ENCODE results near the gene GRIPAP1. TPM values are rescaled to one million over a fixed set of nuclear protein-coding genes. Genes with fewer than 3 reads are reported as not detected.

GRIPAP1 gene
- total RNA-seq, 1 donor from 2014 or later, result 15.0 TPM

GRCh38 chrX:49041744-49042580 lies 39.9 kb upstream of the GRIPAP1 start:
- no peak for DNase-seq (ENCODE audit: low spot score in 2 of 2)
- peak overlapping the region; percentile 95 to 98 for H3K27ac ChIP-seq
- H3K4me1 ChIP-seq, result peaks cover 0 to 3% of the 10 kb centered on the region in 2 donors
- intact Hi-C loops (cut with DNase I), result loop anchor here (2.0 to 5.0 kb wide), 5 partner anchors 31 to 240 kb away; partner anchors contain the start of genes HDAC6, PQBP1, PRICKLE3 and TIMM17B
- peak overlapping the region; percentile 68 to 73 for H3K4me3 ChIP-seq
- H3K9me3 ChIP-seq, result no peaks in the 10 kb centered on the region
- no peak for TF ChIP-seq CTCF (IDR thresholded peaks at IDR 0.05)
- no peaks in the 10 kb centered on the region for H3K27me3 ChIP-seq
- H3K36me3 ChIP-seq, result peaks cover 20 to 21% of the 10 kb centered on the region in 2 donors

- intact Hi-C loops (cut with DNase I), result loop anchor here (1.0 to 5.0 kb wide), 5 partner anchors 39 to 238 kb away; partner anchors contain the start of genes HDAC6, PQBP1, PRICKLE3 and TIMM17B
- no peaks in the 10 kb centered on the region for H3K27me3 ChIP-seq
- no peaks in the 10 kb centered on the region for H3K9me3 ChIP-seq
- peaks cover 0 to 3% of the 10 kb centered on the region in 2 donors for H3K4me1 ChIP-seq
- no peak for TF ChIP-seq CTCF (IDR thresholded peaks at IDR 0.05)
- H3K27ac ChIP-seq, result peak overlapping the region; percentile 95 to 98
- peak overlapping the region; percentile 68 to 73 for H3K4me3 ChIP-seq
- H3K36me3 ChIP-seq, result peaks cover 20 to 33% of the 10 kb centered on the region in 2 donors
- no peak for DNase-seq (ENCODE audit: low spot score in 2 of 2)
These were observed 38.4 kb upstream of the GRIPAP1 start for GRCh38 chrX:49040376-49040955.

- peak; percentile 51 to 88 for DNase-seq (ENCODE audit: low spot score in 2 of 2)
- H3K27ac ChIP-seq, result peak overlapping the region; percentile 95 to 98
- intact Hi-C loops (cut with DNase I), result loop anchor here (1.0 to 5.0 kb wide), 5 partner anchors 40 to 237 kb away; partner anchors contain the start of genes HDAC6, PQBP1, PRICKLE3 and TIMM17B
These were observed 37.7 kb upstream of the GRIPAP1 start for GRCh38 chrX:49039598-49040375.

GRCh38 chrX:49037883-49038475 lies 35.9 kb upstream of the GRIPAP1 start:
- Histone ChIP-seq H3K9me3 (no peaks in the 10 kb centered on the region), H3K27me3 (no peaks in the 10 kb centered on the region), H3K4me1 (peaks cover 0 to 3% of the 10 kb centered on the region in 2 donors), H3K4me3 (no peak overlapping the region), H3K27ac (peak overlapping the region in 1 of 2 donors; percentile 98), H3K36me3 (peaks cover 33 to 51% of the 10 kb centered on the region in 2 donors)
- intact Hi-C loops (cut with DNase I), result no loop called here
- no peak for TF ChIP-seq CTCF (IDR thresholded peaks at IDR 0.05)
- DNase-seq (ENCODE audit: low spot score in 2 of 2), result no peak

More at GRCh38 chrX:49039598-49040375, 37.7 kb upstream of the GRIPAP1 start:
- H3K27me3 ChIP-seq, result no peaks in the 10 kb centered on the region
- H3K4me3 ChIP-seq, result peak overlapping the region; percentile 68 to 73
- H3K9me3 ChIP-seq, result no peaks in the 10 kb centered on the region
- TF ChIP-seq CTCF (IDR thresholded peaks at IDR 0.05), result no peak
- H3K36me3 ChIP-seq, result peaks cover 20 to 33% of the 10 kb centered on the region in 2 donors
- H3K4me1 ChIP-seq, result peaks cover 0 to 3% of the 10 kb centered on the region in 2 donors

GRCh38 chrX:49030283-49030682 lies 28.2 kb upstream of the GRIPAP1 start:
- Histone ChIP-seq H3K27ac (no peak overlapping the region), H3K4me3 (no peak overlapping the region), H3K27me3 (no peaks in the 10 kb centered on the region), H3K4me1 (no peaks in the 10 kb centered on the region), H3K36me3 (peaks cover 35 to 40% of the 10 kb centered on the region in 2 donors), H3K9me3 (no peaks in the 10 kb centered on the region)
- no peak for DNase-seq (ENCODE audit: low spot score in 2 of 2)
- intact Hi-C loops (cut with DNase I), result no loop called here
- no peak for TF ChIP-seq CTCF (IDR thresholded peaks at IDR 0.05)

Data from ascending aorta (tissue), 2 donors.